Tibial nerve (tissue), 3 donors: ENCODE measurements around the gene LMF1.

Source experiments
- POLR2A ChIP-seq, 2 donors: fragments of 450-650 bp; IDR thresholded peaks; one replicate each; pipeline ENCODE4 v1.6.1; 2017; ENCODE audit warnings: antibody characterized with exemption in 2 of 2, mild to moderate bottlenecking in 2 of 2, moderate library complexity in 2 of 2
- TF ChIP-seq, protein P1 (sequence below), 5 experiments: fragments of 200-600 bp in 3 of 5; fragments of 450-650 bp in 2 of 5; sonication (generic) in 3 of 5; IDR thresholded peaks; one replicate each; pipeline ENCODE4 v1.5.1; 2016 to 2019; ENCODE audit warnings: antibody characterized with exemption in 5 of 5, mild to moderate bottlenecking in 3 of 5, moderate library complexity in 2 of 5

DNA sequence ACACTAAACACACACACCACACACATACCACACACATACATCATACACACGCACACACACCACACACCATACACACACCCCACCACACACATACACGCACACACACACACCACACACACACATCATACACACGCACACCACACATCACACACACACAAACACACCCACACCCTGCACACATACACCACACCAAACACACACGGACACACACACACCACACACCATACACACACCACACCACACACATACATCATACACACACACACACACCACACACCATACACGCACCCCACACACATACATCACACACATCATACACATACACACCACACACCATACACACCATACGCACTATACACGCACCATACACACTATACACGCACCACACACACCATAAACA, 7.1 kb upstream of the LMF1 start:
- TF ChIP-seq, protein P1, sequence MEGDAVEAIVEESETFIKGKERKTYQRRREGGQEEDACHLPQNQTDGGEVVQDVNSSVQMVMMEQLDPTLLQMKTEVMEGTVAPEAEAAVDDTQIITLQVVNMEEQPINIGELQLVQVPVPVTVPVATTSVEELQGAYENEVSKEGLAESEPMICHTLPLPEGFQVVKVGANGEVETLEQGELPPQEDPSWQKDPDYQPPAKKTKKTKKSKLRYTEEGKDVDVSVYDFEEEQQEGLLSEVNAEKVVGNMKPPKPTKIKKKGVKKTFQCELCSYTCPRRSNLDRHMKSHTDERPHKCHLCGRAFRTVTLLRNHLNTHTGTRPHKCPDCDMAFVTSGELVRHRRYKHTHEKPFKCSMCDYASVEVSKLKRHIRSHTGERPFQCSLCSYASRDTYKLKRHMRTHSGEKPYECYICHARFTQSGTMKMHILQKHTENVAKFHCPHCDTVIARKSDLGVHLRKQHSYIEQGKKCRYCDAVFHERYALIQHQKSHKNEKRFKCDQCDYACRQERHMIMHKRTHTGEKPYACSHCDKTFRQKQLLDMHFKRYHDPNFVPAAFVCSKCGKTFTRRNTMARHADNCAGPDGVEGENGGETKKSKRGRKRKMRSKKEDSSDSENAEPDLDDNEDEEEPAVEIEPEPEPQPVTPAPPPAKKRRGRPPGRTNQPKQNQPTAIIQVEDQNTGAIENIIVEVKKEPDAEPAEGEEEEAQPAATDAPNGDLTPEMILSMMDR (IDR thresholded peaks at IDR 0.05), result no peak
- no peak for TF ChIP-seq POLR2A (IDR thresholded peaks at IDR 0.05)
